IPS DF 6.9 (cell line): ENCODE results near the gene FAM47E.

Experiments used
- DNase-seq: peaks from one replicate; pipeline ENCODE4 v3.0.0-alpha.2; 2013; ENCODE audit warnings: low read depth, low spot score
- H3K27ac ChIP-seq: one replicate; pipeline ENCODE4 v1.5.1; 2013; ENCODE audit warnings: low read length, control low read depth
- H3K27me3 ChIP-seq: 2 replicates; pipeline ENCODE4 v1.6.1; 2013; ENCODE audit warnings: mild to moderate bottlenecking, low read length; ENCODE audit not compliant: control insufficient read depth, insufficient read depth
- H3K36me3 ChIP-seq: 2 replicates; pipeline ENCODE4 v1.6.1; 2013; ENCODE audit warnings: low read length; ENCODE audit not compliant: control insufficient read depth, insufficient read depth
- H3K4me1 ChIP-seq: 2 replicates; pipeline ENCODE4 v1.6.1; 2013; ENCODE audit warnings: low read length; ENCODE audit not compliant: control insufficient read depth, insufficient read depth
- H3K4me3 ChIP-seq: 2 replicates; pipeline ENCODE4 v1.5.1; 2013; ENCODE audit warnings: mild to moderate bottlenecking, low read length
- H3K9me3 ChIP-seq: 2 replicates; pipeline ENCODE4 v1.6.1; 2013; ENCODE audit warnings: low read length, inconsistent platforms; ENCODE audit not compliant: control insufficient read depth, insufficient read depth
- WGBS: extraction: QIAGEN DNeasy Blood & Tissue Kit; methylation state at CpG from one replicate; pipeline ENCODE4 v1.1.7; 2013; ENCODE audit warnings: mixed read lengths, missing lambda C conversion rate; ENCODE audit not compliant: insufficient read length, insufficient coverage; 5-methylcytosine and 5-hydroxymethylcytosine counted together

Gene FAM47E

GRCh38 chr4:76226418-76226817 is 25.1 kb upstream of the FAM47E start:
- no peaks in the 10 kb centered on the region for H3K27me3 ChIP-seq
- H3K4me1 ChIP-seq: no peaks in the 10 kb centered on the region
- no peak for DNase-seq
- H3K4me3 ChIP-seq: no peak overlapping the region
- no CpG with 5 or more reads among the region's 1 CpG for WGBS
- no peaks in the 10 kb centered on the region for H3K36me3 ChIP-seq
- H3K9me3 ChIP-seq: no peaks in the 10 kb centered on the region
- no peak overlapping the region for H3K27ac ChIP-seq

GRCh38 chr4:76232681-76233080 is 18.8 kb upstream of the FAM47E start:
- no CpG with 5 or more reads among the region's 1 CpG for WGBS
- Histone ChIP-seq H3K27ac (no peak overlapping the region), H3K36me3 (no peaks in the 10 kb centered on the region), H3K9me3 (no peaks in the 10 kb centered on the region), H3K4me1 (peaks cover 1% of the 10 kb centered on the region; the same call in 1 of the 2 replicates), H3K4me3 (no peak overlapping the region), H3K27me3 (no peaks in the 10 kb centered on the region)
- no peak for DNase-seq

- Histone ChIP-seq H3K27me3 (no peaks in the 10 kb centered on the region), H3K4me3 (no peak overlapping the region), H3K27ac (no peak overlapping the region), H3K36me3 (no peaks in the 10 kb centered on the region), H3K4me1 (peaks cover 1% of the 10 kb centered on the region; the same call in 1 of the 2 replicates), H3K9me3 (no peaks in the 10 kb centered on the region)
- DNase-seq: no peak
- WGBS: 100% methylated on average over 1 of the region's 4 CpGs
Measured at GRCh38 chr4:76233083-76233482, 18.4 kb upstream of the FAM47E start.

- WGBS: no CpG with 5 or more reads among the region's 2 CpGs
- no peak for DNase-seq
- H3K36me3 ChIP-seq: no peaks in the 10 kb centered on the region
- no peak overlapping the region for H3K27ac ChIP-seq
- H3K4me3 ChIP-seq: no peak overlapping the region; the same call in 1 of the 2 replicates
- no peaks in the 10 kb centered on the region for H3K27me3 ChIP-seq
- H3K4me1 ChIP-seq: peaks cover 1% of the 10 kb centered on the region; the same call in 1 of the 2 replicates
- H3K9me3 ChIP-seq: no peaks in the 10 kb centered on the region
Measured at GRCh38 chr4:76233529-76233928, 18.0 kb upstream of the FAM47E start.

- Histone ChIP-seq H3K4me1 (peaks cover 1% of the 10 kb centered on the region; the same call in 1 of the 2 replicates), H3K27ac (no peak overlapping the region), H3K4me3 (peak overlapping the region; percentile 33; the same call in 1 of the 2 replicates), H3K36me3 (no peaks in the 10 kb centered on the region), H3K27me3 (no peaks in the 10 kb centered on the region), H3K9me3 (no peaks in the 10 kb centered on the region)
- no peak for DNase-seq
- WGBS: no CpG with 5 or more reads among the region's 14 CpGs
Measured at GRCh38 chr4:76233967-76234678, 17.4 kb upstream of the FAM47E start.

- Histone ChIP-seq H3K4me3 (no peak overlapping the region), H3K36me3 (no peaks in the 10 kb centered on the region), H3K27me3 (no peaks in the 10 kb centered on the region), H3K9me3 (no peaks in the 10 kb centered on the region), H3K27ac (no peak overlapping the region), H3K4me1 (peaks cover 1% of the 10 kb centered on the region; the same call in 1 of the 2 replicates)
- WGBS: no CpG with 5 or more reads among the region's 5 CpGs
- no peak for DNase-seq
Measured at GRCh38 chr4:76234679-76235044, 16.9 kb upstream of the FAM47E start.

- Histone ChIP-seq H3K9me3 (no peaks in the 10 kb centered on the region), H3K36me3 (no peaks in the 10 kb centered on the region), H3K4me1 (peaks cover 1% of the 10 kb centered on the region; the same call in 1 of the 2 replicates), H3K27me3 (no peaks in the 10 kb centered on the region), H3K4me3 (no peak overlapping the region), H3K27ac (no peak overlapping the region)
- no CpG with 5 or more reads among the region's 2 CpGs for WGBS
- DNase-seq: no peak
Measured at GRCh38 chr4:76235407-76235806, 16.1 kb upstream of the FAM47E start.

GRCh38 chr4:76235915-76236314 is 15.6 kb upstream of the FAM47E start:
- no peaks in the 10 kb centered on the region for H3K9me3 ChIP-seq
- no peaks in the 10 kb centered on the region for H3K36me3 ChIP-seq
- H3K4me1 ChIP-seq: peaks cover 1% of the 10 kb centered on the region; the same call in 1 of the 2 replicates
- H3K27ac ChIP-seq: no peak overlapping the region
- no peak for DNase-seq
- WGBS: no CpG with 5 or more reads among the region's 1 CpG
- no peaks in the 10 kb centered on the region for H3K27me3 ChIP-seq
- H3K4me3 ChIP-seq: no peak overlapping the region

GRCh38 chr4:76238236-76238635 is 13.3 kb upstream of the FAM47E start:
- H3K27ac ChIP-seq: no peak overlapping the region
- WGBS: no CpG with 5 or more reads among the region's 4 CpGs
- H3K9me3 ChIP-seq: no peaks in the 10 kb centered on the region
- H3K36me3 ChIP-seq: no peaks in the 10 kb centered on the region
- H3K27me3 ChIP-seq: no peaks in the 10 kb centered on the region
- DNase-seq: no peak
- no peak overlapping the region for H3K4me3 ChIP-seq
- H3K4me1 ChIP-seq: peaks cover 1% of the 10 kb centered on the region; the same call in 1 of the 2 replicates

GRCh38 chr4:76238701-76239100 is 12.8 kb upstream of the FAM47E start:
- Histone ChIP-seq H3K36me3 (no peaks in the 10 kb centered on the region), H3K4me3 (no peak overlapping the region), H3K4me1 (peaks cover 1% of the 10 kb centered on the region; the same call in 1 of the 2 replicates), H3K27me3 (no peaks in the 10 kb centered on the region), H3K27ac (no peak overlapping the region), H3K9me3 (no peaks in the 10 kb centered on the region)
- DNase-seq: no peak

GRCh38 chr4:76240236-76240635 is 11.3 kb upstream of the FAM47E start:
- H3K27me3 ChIP-seq: no peaks in the 10 kb centered on the region
- H3K4me1 ChIP-seq: no peaks in the 10 kb centered on the region; the same call in 1 of the 2 replicates
- DNase-seq: no peak
- H3K4me3 ChIP-seq: no peak overlapping the region
- no peak overlapping the region for H3K27ac ChIP-seq
- WGBS: no CpG with 5 or more reads among the region's 2 CpGs
- no peaks in the 10 kb centered on the region for H3K36me3 ChIP-seq
- H3K9me3 ChIP-seq: no peaks in the 10 kb centered on the region
